HUES6 (cell line): Measurements from ENCODE around the gene HBZ.
"Not testable (repeated sequence)": the region's sequence is repeated elsewhere in the genome, so short reads cannot be mapped to it uniquely, and the experiment has no call there.

ENCODE experiments used
- H3K27ac ChIP-seq: 2 replicates; pipeline ENCODE4 v1.7.0; 2013; ENCODE audit warnings: low read depth, mild to moderate bottlenecking, low read length, inconsistent platforms
- H3K27me3 ChIP-seq: 2 replicates; pipeline ENCODE4 v1.6.1; 2013; ENCODE audit warnings: low read length; ENCODE audit not compliant: control insufficient read depth, insufficient read depth
- H3K36me3 ChIP-seq: 2 replicates; pipeline ENCODE4 v1.6.1; 2013; ENCODE audit warnings: low read length; ENCODE audit not compliant: control insufficient read depth, insufficient read depth
- H3K4me1 ChIP-seq: 2 replicates; pipeline ENCODE4 v1.6.1; 2013; ENCODE audit warnings: low read length; ENCODE audit not compliant: control insufficient read depth, insufficient read depth
- H3K4me3 ChIP-seq: 2 replicates; pipeline ENCODE4 v1.5.1; 2013; ENCODE audit warnings: low read depth, low read length
- H3K9ac ChIP-seq: one replicate; pipeline ENCODE4 v1.6.1; 2013; ENCODE audit warnings: mild to moderate bottlenecking, low read length
- H3K9me3 ChIP-seq: 2 replicates; pipeline ENCODE4 v1.6.1; 2013; ENCODE audit warnings: low read depth, low read length; ENCODE audit not compliant: control insufficient read depth, insufficient read depth

The HBZ gene

DNA sequence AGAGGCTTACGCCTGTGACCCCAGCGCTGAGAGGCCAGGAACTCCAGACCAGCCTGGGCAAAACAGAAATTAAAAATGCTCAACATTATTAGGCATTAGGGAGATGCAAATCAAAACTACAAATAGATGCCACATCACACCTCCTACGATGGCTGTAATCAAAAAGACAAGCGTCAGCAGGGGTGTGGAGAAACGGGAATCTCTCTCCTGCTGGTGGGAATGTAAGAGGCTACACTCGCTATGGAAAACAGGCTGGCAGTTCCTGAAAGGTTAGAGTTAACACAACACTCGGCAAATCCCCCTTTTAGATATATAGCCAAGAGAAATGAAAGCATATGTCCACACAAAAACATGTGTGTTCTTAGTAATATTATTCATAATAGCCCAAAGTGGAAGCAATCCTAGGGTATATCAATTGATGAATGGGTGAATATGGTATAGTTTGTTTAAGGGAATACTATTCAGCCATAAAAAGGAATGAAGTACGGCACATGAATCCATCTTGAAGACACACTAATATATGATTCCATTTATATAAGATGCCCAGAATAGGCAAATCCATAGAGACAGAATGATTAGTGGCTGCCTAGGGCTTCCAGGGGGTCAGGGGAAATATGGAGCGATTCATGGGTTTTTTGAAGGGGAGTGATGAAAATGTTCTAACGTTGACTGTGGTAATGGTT is 12.1 kb upstream of the HBZ start:
- H3K36me3 ChIP-seq = no peaks in the 10 kb centered on the region

DNA sequence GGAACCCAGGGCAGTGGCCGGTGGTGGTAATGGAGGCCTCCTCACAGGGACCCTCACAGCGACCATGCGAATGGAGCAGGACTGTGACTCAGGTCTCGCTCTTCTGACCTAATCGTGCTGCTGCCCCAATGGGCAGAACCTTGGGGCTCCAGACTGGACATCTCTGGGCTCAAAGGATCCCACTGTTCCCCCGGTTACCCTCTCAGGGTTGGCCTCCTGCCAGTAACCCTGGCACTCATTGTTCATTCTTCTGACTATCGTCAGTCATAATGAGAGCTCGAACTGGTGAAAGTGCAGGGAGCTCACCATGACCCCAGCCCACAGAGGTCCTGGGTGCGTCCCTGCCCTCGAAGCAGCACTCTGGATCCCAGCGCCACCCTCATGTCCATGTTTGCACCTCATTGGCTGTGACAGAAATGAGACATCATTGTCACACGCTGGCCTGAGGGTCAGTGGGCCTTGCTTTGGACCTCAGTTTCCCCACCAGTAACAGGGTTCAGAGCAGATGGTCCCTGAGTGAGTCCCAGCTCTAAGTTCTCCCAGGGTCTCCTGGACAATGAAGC is 10.0 kb upstream of the HBZ start:
- Histone ChIP-seq H3K9me3 (no peaks in the 10 kb centered on the region), H3K9ac (no peak overlapping the region), H3K27ac (no peak overlapping the region)

More for the DNA sequence above, 12.1 kb upstream of the HBZ start:
- no peak overlapping the region for H3K9ac ChIP-seq
- no peak overlapping the region for H3K27ac ChIP-seq
- no peaks in the 10 kb centered on the region for H3K4me1 ChIP-seq
- no peaks in the 10 kb centered on the region for H3K9me3 ChIP-seq
- H3K27me3 ChIP-seq = no peaks in the 10 kb centered on the region
- no peak overlapping the region for H3K4me3 ChIP-seq

DNA sequence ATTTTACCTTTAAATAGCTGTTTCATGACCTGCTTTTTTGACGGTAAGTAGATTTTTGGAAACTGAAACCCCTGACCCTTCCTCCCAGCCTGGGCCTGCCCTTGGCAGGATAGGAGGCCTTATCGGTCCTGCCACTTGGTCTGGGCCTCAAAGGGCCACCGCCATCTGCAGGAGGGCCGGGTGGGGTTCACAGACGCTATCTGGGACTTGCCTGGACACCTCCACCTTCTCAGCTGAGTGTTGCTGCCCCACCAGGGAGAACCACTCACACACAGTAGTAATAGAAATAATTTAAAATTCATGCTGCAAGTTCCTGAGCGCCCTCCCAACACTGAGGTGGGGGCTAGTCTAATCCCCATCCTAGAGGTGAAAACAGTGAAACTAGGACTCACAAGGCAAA is 9.4 kb upstream of the HBZ start:
- no peaks in the 10 kb centered on the region for H3K9me3 ChIP-seq
- H3K4me1 ChIP-seq = no peaks in the 10 kb centered on the region
- no peak overlapping the region for H3K4me3 ChIP-seq
- H3K36me3 ChIP-seq = no peaks in the 10 kb centered on the region
- no peak overlapping the region for H3K27ac ChIP-seq
- no peak overlapping the region for H3K9ac ChIP-seq
- H3K27me3 ChIP-seq = no peaks in the 10 kb centered on the region

More for the DNA sequence above, 10.0 kb upstream of the HBZ start:
- no peaks in the 10 kb centered on the region for H3K27me3 ChIP-seq
- no peaks in the 10 kb centered on the region for H3K36me3 ChIP-seq
- no peak overlapping the region for H3K4me3 ChIP-seq
- H3K4me1 ChIP-seq = no peaks in the 10 kb centered on the region

DNA sequence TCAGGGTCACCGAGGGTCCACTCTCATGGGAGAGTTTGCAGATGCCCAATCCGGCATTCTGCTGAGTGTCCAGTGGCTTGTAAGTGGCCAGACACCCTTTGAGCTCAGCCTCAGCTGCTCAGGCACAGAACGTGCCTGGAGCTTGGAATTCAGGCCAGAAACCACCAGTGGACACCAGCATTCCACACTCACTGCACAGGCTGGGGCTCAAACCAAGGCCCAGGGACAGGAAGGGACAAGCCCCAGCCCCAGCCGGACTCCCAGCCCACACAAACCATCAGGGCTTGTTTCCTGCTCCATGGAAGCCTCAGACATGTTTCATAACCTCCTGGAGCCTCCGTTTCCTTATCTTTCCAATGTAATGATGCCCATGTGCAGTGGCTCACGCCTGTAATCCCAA is 9.0 kb upstream of the HBZ start:
- Histone ChIP-seq H3K4me3 (no peak overlapping the region), H3K4me1 (no peaks in the 10 kb centered on the region), H3K36me3 (no peaks in the 10 kb centered on the region), H3K27me3 (peaks cover 2% of the 10 kb centered on the region; the same call in 1 of the 2 replicates), H3K9ac (no peak overlapping the region), H3K27ac (no peak overlapping the region), H3K9me3 (no peaks in the 10 kb centered on the region)

DNA sequence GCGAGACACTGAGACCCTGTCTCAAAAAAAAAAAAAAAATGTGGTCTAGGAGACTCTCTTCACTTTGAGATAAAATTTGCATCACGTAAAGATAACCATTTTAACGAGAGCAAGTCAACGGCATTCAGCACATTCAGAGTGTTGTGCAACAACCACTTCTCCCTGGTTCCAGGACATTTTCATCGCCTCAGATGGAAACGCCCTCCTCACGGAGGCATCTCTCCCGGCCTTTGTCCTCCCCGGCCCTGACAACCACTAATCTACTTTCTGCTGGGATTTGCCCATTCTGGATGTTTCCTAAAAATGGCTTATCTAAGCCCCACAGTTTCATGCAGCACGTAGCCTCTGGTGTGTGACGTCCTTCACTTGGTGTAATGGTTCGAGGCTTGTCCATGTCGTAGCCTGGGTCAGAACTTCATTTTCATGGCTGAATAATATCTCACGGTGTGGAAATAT is 7.6 kb upstream of the HBZ start:
- Histone ChIP-seq H3K27ac (no peak overlapping the region), H3K4me3 (no peak overlapping the region), H3K9ac (no peak overlapping the region), H3K27me3 (peaks cover 10% of the 10 kb centered on the region), H3K36me3 (no peaks in the 10 kb centered on the region), H3K4me1 (no peaks in the 10 kb centered on the region), H3K9me3 (no peaks in the 10 kb centered on the region)

DNA sequence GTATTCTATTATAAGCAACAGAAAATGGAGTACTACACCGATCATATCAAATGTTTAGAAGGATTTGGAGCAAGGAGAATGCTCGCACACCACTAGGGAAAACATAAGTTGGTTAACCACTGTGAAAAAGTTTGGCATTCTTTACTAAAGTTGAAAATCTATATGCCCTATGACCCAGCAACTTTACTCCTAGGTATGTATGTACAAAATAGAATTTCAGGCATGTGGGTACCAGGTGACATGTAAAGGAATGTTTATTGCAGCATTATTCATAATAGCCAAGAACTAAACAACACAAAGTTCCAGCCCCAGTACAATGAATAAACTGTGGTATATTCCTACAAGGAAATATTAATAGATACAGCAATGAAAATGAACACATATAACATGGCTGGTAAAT is 5.8 kb upstream of the HBZ start:
- H3K9me3 ChIP-seq = no peaks in the 10 kb centered on the region
- no peaks in the 10 kb centered on the region for H3K36me3 ChIP-seq
- no peak overlapping the region for H3K27ac ChIP-seq
- H3K4me1 ChIP-seq = no peaks in the 10 kb centered on the region
- H3K9ac ChIP-seq = no peak overlapping the region
- peaks cover 19% of the 10 kb centered on the region for H3K27me3 ChIP-seq
- H3K4me3 ChIP-seq = no peak overlapping the region

DNA sequence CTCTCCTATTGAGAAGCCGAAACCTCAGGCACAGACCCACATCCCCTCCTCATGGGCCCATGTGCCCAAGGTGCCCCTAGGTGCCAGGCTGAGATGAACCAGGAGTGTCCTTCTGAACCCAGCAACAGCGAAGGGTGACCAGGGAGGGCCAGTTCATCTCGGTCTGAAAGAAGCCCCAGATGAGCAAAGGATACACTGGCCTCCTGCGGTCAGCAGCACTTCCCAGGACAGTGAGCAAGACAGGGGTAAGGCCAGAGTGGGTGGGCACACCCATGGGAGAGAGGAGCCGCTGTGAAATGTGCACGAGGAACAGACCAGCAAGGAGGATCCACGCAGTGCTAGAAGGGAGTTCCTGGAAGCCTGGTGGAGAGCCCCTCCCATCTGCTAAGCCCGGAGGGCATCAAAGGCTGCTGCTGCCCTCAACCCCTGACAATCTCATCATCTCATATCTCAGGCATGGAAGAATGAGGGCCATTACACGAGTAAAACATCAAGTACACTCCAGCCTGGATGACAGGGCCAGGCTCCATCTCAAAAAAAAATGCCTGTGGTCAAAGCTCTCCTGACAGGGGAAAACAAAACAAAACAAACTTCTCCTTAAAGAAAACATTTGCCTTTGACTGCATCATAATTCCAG is 3.3 kb upstream of the HBZ start:
- Histone ChIP-seq H3K27ac (no peak overlapping the region), H3K27me3 (peaks cover 31% of the 10 kb centered on the region), H3K9ac (no peak overlapping the region), H3K4me1 (no peaks in the 10 kb centered on the region), H3K36me3 (no peaks in the 10 kb centered on the region), H3K4me3 (no peak overlapping the region), H3K9me3 (no peaks in the 10 kb centered on the region)

DNA sequence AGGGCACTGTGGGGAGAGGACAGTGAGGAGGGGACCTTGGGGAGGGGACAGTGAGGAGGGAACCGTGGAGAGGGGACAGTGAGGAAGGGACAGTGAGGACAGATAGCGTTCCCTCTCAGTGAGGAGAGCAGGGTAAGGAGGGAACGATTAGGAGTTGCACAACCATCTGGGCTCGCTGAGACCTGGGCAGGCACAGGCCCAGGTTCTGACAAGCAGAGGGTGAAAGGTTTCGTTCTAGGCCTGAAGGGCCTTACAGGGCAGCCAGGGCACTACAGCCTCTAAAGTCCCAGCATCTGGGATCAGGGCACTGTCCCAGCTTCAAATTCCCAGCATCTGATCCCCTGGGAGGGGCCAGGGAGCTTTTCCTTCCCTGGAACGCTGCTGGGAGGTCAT is 681 bp downstream of the HBZ start:
- H3K27me3 ChIP-seq = peaks cover 68% of the 10 kb centered on the region
- not testable (repeated sequence) for H3K9me3 ChIP-seq, H3K4me1 ChIP-seq, H3K27ac ChIP-seq, H3K9ac ChIP-seq, H3K36me3 ChIP-seq, H3K4me3 ChIP-seq

DNA sequence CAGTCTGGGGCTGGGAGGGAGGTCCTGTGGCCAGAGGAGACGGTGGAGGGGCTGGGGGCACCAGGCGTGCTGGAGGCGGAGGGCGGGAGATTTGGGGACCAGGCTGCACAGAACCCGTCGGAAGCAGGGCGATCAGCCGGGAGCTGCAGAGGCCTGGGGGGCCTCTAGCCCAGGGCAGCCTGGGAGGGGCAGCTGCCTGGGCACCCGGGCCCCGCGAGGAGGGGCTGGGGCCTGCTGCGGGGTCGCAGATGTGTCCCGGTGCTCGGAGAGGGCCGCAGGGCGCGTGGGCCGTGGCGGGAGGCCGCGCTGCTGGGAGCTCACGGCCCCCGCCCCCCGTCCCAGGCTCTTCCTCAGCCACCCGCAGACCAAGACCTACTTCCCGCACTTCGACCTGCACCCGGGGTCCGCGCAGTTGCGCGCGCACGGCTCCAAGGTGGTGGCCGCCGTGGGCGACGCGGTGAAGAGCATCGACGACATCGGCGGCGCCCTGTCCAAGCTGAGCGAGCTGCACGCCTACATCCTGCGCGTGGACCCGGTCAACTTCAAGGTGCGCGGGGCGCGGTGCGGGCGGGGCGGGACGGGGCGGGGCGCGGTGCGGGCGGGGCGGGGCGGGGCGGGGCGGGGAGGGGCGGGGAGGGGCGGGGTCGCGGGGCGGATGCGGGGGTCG is 1.2 kb downstream of the HBZ start:
- H3K27me3 ChIP-seq = peaks cover 69% of the 10 kb centered on the region
- not testable (repeated sequence) for H3K36me3 ChIP-seq, H3K4me3 ChIP-seq, H3K4me1 ChIP-seq, H3K27ac ChIP-seq, H3K9ac ChIP-seq, H3K9me3 ChIP-seq

DNA sequence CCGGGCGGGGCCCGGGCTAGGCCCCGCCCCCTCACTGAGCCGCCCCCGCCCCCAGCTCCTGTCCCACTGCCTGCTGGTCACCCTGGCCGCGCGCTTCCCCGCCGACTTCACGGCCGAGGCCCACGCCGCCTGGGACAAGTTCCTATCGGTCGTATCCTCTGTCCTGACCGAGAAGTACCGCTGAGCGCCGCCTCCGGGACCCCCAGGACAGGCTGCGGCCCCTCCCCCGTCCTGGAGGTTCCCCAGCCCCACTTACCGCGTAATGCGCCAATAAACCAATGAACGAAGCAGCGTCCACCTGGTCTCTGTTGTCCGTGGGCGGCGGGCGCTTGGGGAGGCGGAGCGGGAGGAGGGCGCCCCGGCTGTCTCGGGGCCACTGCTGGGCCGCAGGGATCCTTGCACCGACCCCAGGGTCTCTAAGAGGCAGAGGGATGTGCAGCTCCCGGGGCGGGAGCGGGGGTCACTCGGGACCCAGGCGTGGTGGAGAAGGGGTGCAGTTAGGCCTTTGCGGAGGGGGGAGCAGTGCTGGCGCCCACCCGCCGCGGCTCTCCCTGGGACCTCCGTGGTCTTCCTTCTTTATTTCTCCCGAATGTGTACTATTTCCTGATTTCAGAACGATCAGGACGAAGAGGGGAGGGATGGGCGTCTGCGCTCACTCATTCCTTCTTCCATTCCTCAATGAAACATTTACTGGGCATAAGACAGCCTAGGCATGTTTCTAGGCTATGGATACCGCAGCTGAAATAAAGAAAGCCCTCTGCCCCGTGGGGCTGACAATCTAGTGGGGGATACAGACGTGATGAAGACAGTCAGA is 2.0 kb downstream of the HBZ start:
- Histone ChIP-seq H3K36me3 (no peaks in the 10 kb centered on the region), H3K4me3 (peak overlapping the region; percentile 63), H3K9ac (no peak overlapping the region), H3K4me1 (0 out of 2 replicates have a peak, but pooled peaks cover 3% of the 10 kb centered on the region), H3K27ac (no peak overlapping the region), H3K27me3 (peaks cover 69% of the 10 kb centered on the region), H3K9me3 (no peaks in the 10 kb centered on the region)
